HepG2 (cell line): ENCODE measurements around the gene HID1. TPM values are rescaled to one million over a fixed set of nuclear protein-coding genes. Genes with fewer than 3 reads are reported as not detected.

Experiments
- AFF4 ChIP-seq: sonication (generic); formaldehyde crosslinking; IDR thresholded peaks from 2 replicates; pipeline ENCODE4 v1.4.0; 2020; ENCODE audit warnings: missing genetic modification reagents
- ARID2 ChIP-seq: sonication (generic); formaldehyde crosslinking; IDR thresholded peaks from 2 replicates; pipeline ENCODE4 v1.8.1; 2022; ENCODE audit warnings: mild to moderate bottlenecking, missing genetic modification reagents, borderline replicate concordance
- ATAD3A ChIP-seq: sonication (generic); formaldehyde crosslinking; IDR thresholded peaks from 2 replicates; pipeline ENCODE4 v1.4.0; 2020; ENCODE audit warnings: missing genetic modification reagents
- EZH2 ChIP-seq: conservative IDR thresholded peaks from 2 replicates; pipeline ENCODE4 v1.6.1; 2012; ENCODE audit warnings: mild to moderate bottlenecking, low read depth, low read length, moderate library complexity
- FIP1L1 ChIP-seq: fragments of 200-400 bp; formaldehyde crosslinking; IDR thresholded peaks from 2 replicates; pipeline ENCODE4 v1.6.1; 2018; ENCODE audit warnings: low read depth, mild to moderate bottlenecking, low read length, moderate library complexity, borderline replicate concordance; ENCODE audit not compliant: insufficient read depth
- KDM3A ChIP-seq: IDR thresholded peaks from 2 replicates; pipeline ENCODE4 v1.6.1; 2018; ENCODE audit warnings: low read depth, missing compliant biosample characterization
- LCORL ChIP-seq, 2 experiments: fragments of 450-650 bp in 1 of 2; sonication (generic) in 1 of 2; formaldehyde crosslinking in 1 of 2; IDR thresholded peaks; 2 replicates each; pipeline versions ENCODE4 v1.5.0 to v1.6.1; 2017 to 2020; ENCODE audit warnings: antibody characterized with exemption in 1 of 2, missing genetic modification reagents in 1 of 2
- MNT ChIP-seq: fragments of 450-650 bp; IDR thresholded peaks from 2 replicates; pipeline ENCODE4 v1.6.1; 2016
- MXI1 ChIP-seq: IDR thresholded peaks from 3 replicates; pipeline ENCODE4 v1.6.1; 2012; ENCODE audit warnings: low read depth, low read length, inconsistent platforms, borderline replicate concordance
- NCOA5 ChIP-seq: sonication (generic); formaldehyde crosslinking; IDR thresholded peaks from 2 replicates; pipeline ENCODE4 v1.4.0; 2020; ENCODE audit warnings: missing genetic modification reagents
- PITX1 ChIP-seq: sonication (generic); formaldehyde crosslinking; IDR thresholded peaks from 2 replicates; pipeline ENCODE4 v1.5.1; 2020; ENCODE audit warnings: mild to moderate bottlenecking, missing genetic modification reagents
- RARG ChIP-seq: sonication (generic); formaldehyde crosslinking; IDR thresholded peaks from 2 replicates; pipeline ENCODE4 v1.4.0; 2020; ENCODE audit warnings: low read depth, mild to moderate bottlenecking, missing genetic modification reagents
- RERE ChIP-seq: IDR thresholded peaks from 2 replicates; pipeline ENCODE4 v1.6.1; 2016; ENCODE audit warnings: low read depth, missing genetic modification reagents, missing compliant biosample characterization
- SMARCC2 ChIP-seq: fragments of 450-650 bp; IDR thresholded peaks from 2 replicates; pipeline ENCODE4 v1.6.1; 2017; ENCODE audit warnings: antibody characterized with exemption, mild to moderate bottlenecking
- STAG1 ChIP-seq: sonication (generic); formaldehyde crosslinking; IDR thresholded peaks from 2 replicates; pipeline ENCODE4 v1.4.0; 2020; ENCODE audit warnings: missing genetic modification reagents
- ZNF205 ChIP-seq: IDR thresholded peaks from 2 replicates; pipeline ENCODE4 v1.6.1; 2018; ENCODE audit warnings: missing biosample characterization, missing genetic modification reagents
- polyA plus RNA-seq, 8 experiments: library from polyadenylated mRNA; depleted of rRNA in 3 of 8; stranded (reverse) in 7 of 8; unstranded in 1 of 8; fragments of >200 nt; fragmentation: Illumina TruSeq in 4 of 8; extraction: Trizol in 4 of 8; gene quantifications; 2 replicates each; pipeline versions ENCODE4 v1.2.1 to v1.2.3, GENCODE V29; 2011 to 2016; ENCODE audit warnings: low read depth in 4 of 8, missing spikeins in 1 of 8, mixed read lengths in 1 of 8; ENCODE audit not compliant: insufficient read depth in 1 of 8
- total RNA-seq, 5 experiments: library from RNA; depleted of rRNA; stranded (reverse); fragments of >200 nt; fragmentation: Illumina TruSeq; extraction: Trizol; gene quantifications; 2 replicates each; pipeline ENCODE4 v1.2.3, GENCODE V29; 2016; ENCODE audit warnings: low read depth in 1 of 5

Gene HID1
- total and polyA plus RNA-seq, 2 of the 13 experiments (the other 11 are each of a cell fraction or from before 2014, with no cell fraction given) = 2.1 to 10.6 TPM

GRCh38 chr17:74981979-74982662 is 9.6 kb upstream of the HID1 start (continued):
- peak; percentile 75 for TF ChIP-seq ZNF205 (CRISPR knock-in tag)
- no peak for TF ChIP-seq ATAD3A (CRISPR knock-in tag)
- no peak for TF ChIP-seq STAG1
- peak; percentile 83; the same call in 1 of the 2 replicates for TF ChIP-seq RARG
- TF ChIP-seq LCORL (IDR thresholded peaks at IDR 0.05) = no peak
- peak; percentile 74; the same call in 1 of the 2 replicates for TF ChIP-seq LCORL (CRISPR knock-in tag; IDR thresholded peaks at IDR 0.05)
- no peak for TF ChIP-seq RERE (CRISPR knock-in tag)
- TF ChIP-seq AFF4 = peak; percentile 64; the same call in 1 of the 2 replicates
- peak; percentile 93 for TF ChIP-seq ARID2 (CRISPR knock-in tag)
- no peak for TF ChIP-seq SMARCC2
- 0 out of 3 replicates have a peak, but pooled peaks have one; percentile 24 for TF ChIP-seq MXI1
- no peak for TF ChIP-seq KDM3A (CRISPR knock-in tag)
- no peak for TF ChIP-seq FIP1L1
- no peak for TF ChIP-seq NCOA5
- no peak; the same call in none of the 2 replicates for TF ChIP-seq PITX1 (CRISPR knock-in tag)
- no peak for TF ChIP-seq EZH2
- TF ChIP-seq MNT = no peak
